Esophagus (tissue), 2 donors: ENCODE data around the gene CCDC158. TPM values are rescaled to one million over a fixed set of nuclear protein-coding genes. Genes with fewer than 3 reads are reported as not detected.

Experiments
- H3K27ac ChIP-seq, 2 donors: one replicate each; pipeline ENCODE4 v1.5.1; 2013; ENCODE audit warnings: low read depth in 2 of 2, mild to moderate bottlenecking in 2 of 2, inconsistent platforms in 1 of 2, low read length in 1 of 2, moderate library complexity in 1 of 2
- H3K27me3 ChIP-seq, 2 donors: one replicate each; pipeline ENCODE4 v1.6.1; 2013; ENCODE audit warnings: low read length in 2 of 2, control low read depth in 1 of 2, mild to moderate bottlenecking in 1 of 2; ENCODE audit not compliant: insufficient read depth in 2 of 2, control insufficient read depth in 1 of 2
- H3K36me3 ChIP-seq, 2 donors: one replicate each; pipeline ENCODE4 v1.6.1; 2013; ENCODE audit warnings: low read length in 1 of 2; ENCODE audit not compliant: control insufficient read depth in 2 of 2, insufficient read depth in 2 of 2
- H3K4me1 ChIP-seq, 2 donors: one replicate each; pipeline ENCODE4 v1.6.1; 2013; ENCODE audit warnings: low read length in 1 of 2; ENCODE audit not compliant: control insufficient read depth in 2 of 2, insufficient read depth in 2 of 2
- H3K4me3 ChIP-seq, 2 donors: one replicate each; pipeline ENCODE4 v1.5.1; 2013; ENCODE audit warnings: low read length in 2 of 2, mild to moderate bottlenecking in 2 of 2, low read depth in 1 of 2, moderate library complexity in 1 of 2
- H3K9me3 ChIP-seq, 2 donors: one replicate each; pipeline ENCODE4 v1.6.1; 2013; ENCODE audit warnings: mild to moderate bottlenecking in 2 of 2, low read depth in 1 of 2, low read length in 1 of 2, moderate library complexity in 1 of 2; ENCODE audit not compliant: control insufficient read depth in 2 of 2, insufficient read depth in 1 of 2
- WGBS, 2 donors: extraction: QIAGEN DNeasy Blood & Tissue Kit; methylation state at CpG; one replicate each; pipeline ENCODE4 v1.1.7; 2013; 5-methylcytosine and 5-hydroxymethylcytosine counted together
- polyA plus RNA-seq, 2 donors: library from polyadenylated mRNA; stranded (reverse); fragments of 200-250 nt; gene quantifications; one replicate each; pipeline ENCODE4 v1.2.3, GENCODE V29; 2013
- donor health status: healthy with polysubstance abuse.
- donor health status: Bipolar disorder and iron deficiency.

The CCDC158 gene
- polyA plus RNA-seq, 2 donors, result 0.01 to 0.02 TPM

GRCh38 chr4:76270244-76271175 lies 150.4 kb downstream of the CCDC158 start:
- no peak overlapping the region for H3K27ac ChIP-seq

GRCh38 chr4:76267811-76268210 lies 153.1 kb downstream of the CCDC158 start:
- no peaks in the 10 kb centered on the region for H3K27me3 ChIP-seq
- H3K9me3 ChIP-seq, result no peaks in the 10 kb centered on the region
- no peak overlapping the region for H3K4me3 ChIP-seq
- WGBS, 2 donors, result 96 to 97% methylated on average over 6 of the region's 6 CpGs
- no peaks in the 10 kb centered on the region for H3K4me1 ChIP-seq
- no peaks in the 10 kb centered on the region for H3K36me3 ChIP-seq
- H3K27ac ChIP-seq, result no peak overlapping the region

More at GRCh38 chr4:76270244-76271175, 150.4 kb downstream of the CCDC158 start:
- no peaks in the 10 kb centered on the region for H3K36me3 ChIP-seq
- WGBS, 2 donors, result 80 to 82% methylated on average over 11 of the region's 11 CpGs
- H3K27me3 ChIP-seq, result no peaks in the 10 kb centered on the region
- no peaks in the 10 kb centered on the region for H3K9me3 ChIP-seq
- H3K4me3 ChIP-seq, result no peak overlapping the region
- no peaks in the 10 kb centered on the region for H3K4me1 ChIP-seq

DNA sequence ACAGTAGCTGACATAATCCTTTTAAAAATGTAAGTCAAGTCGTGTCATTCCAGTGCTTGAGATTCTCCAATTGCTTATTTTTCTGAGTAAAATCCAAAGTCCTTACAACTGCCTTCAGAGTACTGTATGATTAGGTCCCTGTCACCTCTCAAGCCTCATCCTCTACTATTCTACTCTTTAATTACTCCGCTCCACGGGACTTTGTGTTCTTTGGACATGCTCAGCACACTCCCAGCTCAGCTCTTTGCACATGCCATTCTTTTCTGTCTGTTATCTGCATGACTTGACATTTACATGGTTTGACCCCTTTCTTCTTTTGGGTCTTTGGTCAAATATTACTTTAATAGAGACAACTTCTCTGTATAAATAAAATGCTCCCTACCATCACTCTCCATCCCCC lies 154.3 kb downstream of the CCDC158 start:
- 73 to 75% methylated on average over 3 of the region's 3 CpGs for WGBS, 2 donors
- H3K36me3 ChIP-seq, result no peaks in the 10 kb centered on the region
- H3K27me3 ChIP-seq, result no peaks in the 10 kb centered on the region
- no peak overlapping the region for H3K4me3 ChIP-seq
- no peaks in the 10 kb centered on the region for H3K9me3 ChIP-seq
- no peak overlapping the region for H3K27ac ChIP-seq
- no peaks in the 10 kb centered on the region for H3K4me1 ChIP-seq

GRCh38 chr4:76265631-76266218 lies 155.2 kb downstream of the CCDC158 start:
- Histone ChIP-seq H3K36me3 (no peaks in the 10 kb centered on the region), H3K4me3 (no peak overlapping the region), H3K27me3 (no peaks in the 10 kb centered on the region), H3K4me1 (no peaks in the 10 kb centered on the region), H3K27ac (no peak overlapping the region), H3K9me3 (no peaks in the 10 kb centered on the region)
- WGBS, 2 donors, result 86 to 90% methylated on average over 6 of the region's 6 CpGs

Other genes with a start within 250 kb of the CCDC158 start
- gene SCARB2, start 207.3 kb downstream of the CCDC158 start, polyA plus RNA-seq, result 10 to 100 TPM; 21.7 to 26.3 TPM
- gene FAM47E, start 169.4 kb downstream of the CCDC158 start, polyA plus RNA-seq, result under 1 TPM; 0.47 to 0.71 TPM
- gene STBD1, start 114.4 kb downstream of the CCDC158 start, polyA plus RNA-seq, result 1 to 10 TPM in 1 of 2 donors, under 1 TPM in 1; 0.71 to 2.7 TPM
- gene SHROOM3, start 14.1 kb upstream of the CCDC158 start, polyA plus RNA-seq, result 10 to 100 TPM; 14.2 to 15.3 TPM